Raji (cell line): Measurements from ENCODE around the gene AHRR.

Source experiments
- POLR2A ChIP-seq: IDR thresholded peaks from 2 replicates; pipeline ENCODE4 v1.6.1; 2011; ENCODE audit warnings: low read depth, low read length, control low read depth; ENCODE audit not compliant: insufficient read depth

AHRR gene

DNA sequence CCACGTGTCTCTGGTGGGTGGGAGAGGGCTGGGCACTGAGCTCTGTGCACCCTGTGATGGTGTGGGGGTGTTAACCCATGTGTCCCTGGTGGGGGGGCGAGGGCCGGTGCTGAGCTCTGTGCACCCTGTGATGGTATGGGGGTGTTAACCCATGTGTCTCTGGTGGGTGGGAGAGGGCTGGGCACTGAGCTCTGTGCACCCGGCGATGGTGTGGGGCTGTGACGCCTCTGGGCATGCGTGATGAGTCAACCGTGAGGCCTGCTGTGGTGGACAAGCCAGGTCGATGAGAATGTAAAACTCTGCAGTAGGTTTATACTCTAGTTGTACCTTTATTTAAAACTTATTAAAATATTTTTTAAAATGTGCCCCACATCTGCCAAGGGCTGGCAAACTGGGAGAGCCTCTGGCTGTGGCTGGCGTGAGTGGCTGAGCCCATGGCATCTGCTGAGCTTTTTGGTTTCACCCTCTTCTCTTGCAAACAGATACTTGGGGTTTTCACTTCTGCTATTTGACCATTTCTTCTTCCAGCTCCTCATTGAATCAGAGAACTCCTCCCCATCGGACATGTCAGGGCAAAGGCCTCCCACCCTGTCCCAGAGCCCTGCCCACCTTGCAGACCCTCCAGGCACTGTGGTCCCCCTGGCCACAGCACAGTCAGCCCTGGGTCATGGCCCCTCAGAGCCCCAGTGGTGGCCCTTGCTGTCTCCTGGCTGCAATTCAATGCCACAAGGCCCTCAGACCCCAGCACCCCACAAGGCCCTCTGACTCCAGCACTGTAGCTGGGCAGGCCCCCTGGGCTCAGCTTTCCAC lies 103.0 kb downstream of the AHRR start:
- no peak for TF ChIP-seq POLR2A

DNA sequence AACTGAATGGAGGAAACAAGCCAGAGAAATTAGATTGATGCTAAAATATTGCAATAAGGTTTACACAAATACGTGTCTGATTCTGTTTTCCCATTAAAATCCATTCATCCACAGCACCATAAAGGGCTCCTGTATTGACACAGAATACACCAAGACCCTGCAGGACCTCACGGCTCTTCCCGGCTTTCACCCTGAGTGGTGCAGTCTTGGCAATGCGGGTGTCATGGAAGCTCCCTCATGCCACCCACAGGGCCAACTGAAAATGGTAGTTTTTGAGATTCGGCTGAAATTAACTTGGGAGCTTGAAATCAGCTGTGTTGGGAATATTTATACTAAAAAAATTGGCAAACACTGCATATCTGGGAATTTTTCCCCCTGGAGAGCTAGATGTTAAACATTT lies 104.2 kb downstream of the AHRR start:
- no peak for TF ChIP-seq POLR2A

DNA sequence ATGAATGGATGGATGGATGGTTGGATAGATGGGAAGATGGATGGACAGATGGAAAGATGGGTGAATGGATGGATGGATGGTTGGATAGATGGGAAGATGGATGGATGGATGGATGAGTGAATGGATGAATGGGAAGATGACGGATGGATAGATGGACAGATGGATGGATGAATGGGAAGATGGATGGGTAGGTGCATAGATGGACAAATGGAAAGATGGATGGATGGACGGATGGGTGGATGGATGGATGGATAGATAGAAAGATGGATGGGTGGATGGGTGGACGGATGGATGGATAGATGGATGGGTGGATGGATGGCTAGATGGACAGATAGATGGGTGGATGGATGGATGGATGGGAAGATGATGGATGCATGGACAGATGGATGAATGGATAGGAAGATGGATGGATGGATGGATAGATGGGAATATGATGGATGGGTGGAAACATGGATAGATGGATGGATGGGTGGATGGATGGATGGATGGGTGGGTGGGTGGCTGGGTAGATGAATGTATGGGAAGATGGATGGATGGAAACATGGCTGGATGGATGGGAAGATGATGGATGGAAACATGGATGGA lies 105.0 kb downstream of the AHRR start:
- TF ChIP-seq POLR2A = no peak

DNA sequence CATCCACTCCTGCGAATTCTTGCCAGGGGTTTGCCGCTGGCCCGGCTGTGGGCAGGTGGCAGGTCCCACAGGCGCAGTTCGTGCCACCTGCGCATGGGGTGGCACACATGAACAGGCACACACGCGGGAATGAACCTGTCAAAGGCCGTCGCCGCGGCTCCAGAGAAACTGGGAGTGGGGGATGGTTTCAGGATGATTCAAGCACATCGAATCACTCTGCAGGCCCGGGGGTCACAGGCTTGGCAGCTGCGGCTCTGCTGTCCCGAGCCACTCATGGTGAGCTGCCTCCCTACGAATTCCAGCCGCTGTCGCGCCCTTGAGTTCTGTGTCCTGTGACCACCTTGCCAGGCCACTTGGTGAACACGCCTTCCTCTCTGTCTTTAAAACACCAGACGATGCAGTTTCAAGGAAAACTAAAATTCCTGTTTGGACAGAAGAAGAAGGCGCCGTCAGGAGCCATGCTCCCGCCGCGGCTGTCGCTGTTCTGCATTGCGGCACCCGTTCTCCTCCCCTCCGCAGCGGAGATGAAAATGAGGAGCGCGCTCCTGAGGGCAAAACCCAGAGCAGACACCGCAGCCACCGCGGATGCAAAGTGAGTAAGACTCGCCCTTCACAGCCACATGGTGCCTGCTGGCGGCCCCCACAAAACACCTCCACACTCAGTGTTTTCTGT lies 106.0 kb downstream of the AHRR start:
- TF ChIP-seq POLR2A = no peak

DNA sequence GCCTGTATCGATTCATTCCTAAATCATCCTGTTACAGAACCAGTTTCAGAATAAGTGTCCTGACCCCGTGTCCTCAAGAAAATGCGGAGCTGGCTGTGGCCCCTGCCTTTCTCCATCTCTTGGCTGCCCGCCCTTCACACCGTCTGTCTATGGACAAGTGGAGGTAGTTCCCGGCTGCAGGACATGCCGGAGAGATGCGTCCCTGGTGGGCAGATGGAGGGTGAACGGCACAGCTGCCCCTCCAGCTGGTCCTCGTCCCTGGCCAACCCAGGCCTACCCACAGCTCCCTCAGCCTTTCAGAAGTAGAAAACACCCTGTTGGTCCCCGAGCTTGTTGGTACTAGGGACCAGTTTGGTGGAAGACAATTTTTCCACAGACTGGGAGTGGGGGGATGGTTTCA lies 106.7 kb downstream of the AHRR start:
- TF ChIP-seq POLR2A = no peak

DNA sequence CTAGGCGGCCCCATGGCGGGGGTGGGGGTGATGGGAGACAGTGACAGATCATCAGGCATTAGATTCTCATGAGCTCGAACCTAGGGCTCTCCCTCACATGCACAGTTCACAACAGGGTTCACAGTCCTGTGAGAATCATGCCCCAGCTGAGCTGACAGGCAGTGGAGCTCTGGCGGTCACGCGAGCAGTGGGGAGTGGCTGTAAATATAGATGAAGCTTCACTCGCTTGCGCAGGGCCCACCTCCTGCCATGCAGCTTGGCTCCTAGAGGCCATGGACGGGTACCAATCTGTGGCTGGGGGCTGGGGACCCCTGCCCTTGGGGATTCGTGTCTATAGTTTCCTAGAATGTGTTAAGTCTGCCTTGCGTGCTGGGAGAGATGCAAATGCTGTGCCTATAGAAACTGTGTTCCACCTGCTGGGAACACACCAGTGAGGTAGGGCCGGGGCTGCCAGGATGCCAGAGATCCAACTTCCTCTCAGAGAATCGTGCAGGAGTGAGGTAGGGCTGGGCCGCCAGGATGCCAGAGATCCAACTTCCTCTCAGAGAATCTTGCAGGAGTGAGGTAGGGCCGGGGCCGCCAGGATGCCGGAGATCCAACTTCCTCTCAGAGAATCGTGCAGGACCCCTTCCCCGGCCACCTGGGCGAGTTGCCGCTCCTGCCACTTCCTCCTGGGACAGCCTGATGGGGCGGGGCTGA lies 107.4 kb downstream of the AHRR start:
- no peak for TF ChIP-seq POLR2A

DNA sequence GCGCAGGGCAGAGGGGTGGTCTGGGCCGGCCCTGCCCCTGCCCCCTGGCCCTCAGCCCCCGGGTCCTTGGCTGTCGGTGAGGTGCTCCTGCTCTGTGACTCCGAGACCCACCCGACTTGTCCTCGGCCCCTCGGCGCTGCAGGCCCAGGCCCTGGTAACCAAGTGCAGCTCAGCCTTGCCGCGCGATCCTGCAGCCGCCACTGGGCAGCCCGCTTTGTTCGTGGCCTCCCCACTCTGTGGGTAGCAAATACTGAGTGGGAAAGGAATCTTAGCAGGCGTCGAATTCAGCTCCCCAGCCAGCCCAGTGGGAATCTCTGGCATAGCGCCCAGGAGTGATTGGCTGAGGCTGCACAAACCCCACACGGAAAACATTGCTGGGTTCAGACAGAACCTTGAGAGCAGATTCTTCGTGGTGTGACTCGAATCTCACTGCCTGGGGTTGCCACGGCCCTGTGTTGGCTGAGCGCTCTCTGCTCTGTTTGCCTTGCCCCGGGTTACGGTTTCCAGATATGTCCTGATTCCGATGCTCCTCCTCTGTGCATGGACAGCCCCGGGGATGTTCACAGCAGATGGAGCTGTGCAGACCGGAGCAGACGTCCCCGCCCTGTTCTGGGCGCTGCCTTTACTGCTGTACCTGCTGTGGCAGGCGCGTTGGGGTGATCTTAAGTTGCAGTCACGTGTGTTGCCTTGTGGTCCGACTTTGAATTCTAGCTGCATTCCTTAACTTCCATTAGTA lies 108.1 kb downstream of the AHRR start:
- no peak for TF ChIP-seq POLR2A

DNA sequence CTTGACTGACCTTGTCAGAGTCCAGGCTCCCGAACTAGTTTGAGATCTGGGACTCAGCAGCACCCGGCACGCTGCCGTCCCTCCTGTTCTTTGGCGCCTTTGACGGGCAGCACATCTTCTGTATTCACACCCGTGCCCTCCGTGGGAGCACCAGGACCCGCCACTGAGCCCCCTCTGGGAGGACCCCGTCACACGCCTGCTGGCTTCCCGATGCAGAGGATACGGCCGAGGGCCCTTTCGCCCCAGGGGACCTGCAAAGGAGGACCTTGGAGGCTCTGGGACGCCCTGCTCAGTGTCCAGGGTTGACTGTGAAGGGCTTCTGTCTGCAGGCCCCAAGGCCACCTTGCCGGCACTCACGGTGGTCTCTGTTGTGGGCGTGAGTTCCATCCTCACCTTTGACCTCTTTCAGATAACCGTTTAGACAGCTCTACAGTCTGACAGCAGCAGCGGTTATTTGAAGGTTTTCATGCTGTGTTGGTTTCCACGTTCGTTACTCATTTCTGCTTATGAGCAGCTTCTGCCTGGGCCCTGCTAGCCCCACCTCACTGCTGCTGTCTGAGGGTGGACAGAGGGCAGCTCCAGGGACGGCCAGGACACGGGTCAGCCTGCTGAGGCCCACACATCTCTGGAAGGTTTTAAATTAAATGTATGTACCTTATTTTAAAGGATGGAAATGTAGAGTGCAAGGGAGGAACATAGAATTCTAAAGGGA lies 108.9 kb downstream of the AHRR start:
- no peak for TF ChIP-seq POLR2A

DNA sequence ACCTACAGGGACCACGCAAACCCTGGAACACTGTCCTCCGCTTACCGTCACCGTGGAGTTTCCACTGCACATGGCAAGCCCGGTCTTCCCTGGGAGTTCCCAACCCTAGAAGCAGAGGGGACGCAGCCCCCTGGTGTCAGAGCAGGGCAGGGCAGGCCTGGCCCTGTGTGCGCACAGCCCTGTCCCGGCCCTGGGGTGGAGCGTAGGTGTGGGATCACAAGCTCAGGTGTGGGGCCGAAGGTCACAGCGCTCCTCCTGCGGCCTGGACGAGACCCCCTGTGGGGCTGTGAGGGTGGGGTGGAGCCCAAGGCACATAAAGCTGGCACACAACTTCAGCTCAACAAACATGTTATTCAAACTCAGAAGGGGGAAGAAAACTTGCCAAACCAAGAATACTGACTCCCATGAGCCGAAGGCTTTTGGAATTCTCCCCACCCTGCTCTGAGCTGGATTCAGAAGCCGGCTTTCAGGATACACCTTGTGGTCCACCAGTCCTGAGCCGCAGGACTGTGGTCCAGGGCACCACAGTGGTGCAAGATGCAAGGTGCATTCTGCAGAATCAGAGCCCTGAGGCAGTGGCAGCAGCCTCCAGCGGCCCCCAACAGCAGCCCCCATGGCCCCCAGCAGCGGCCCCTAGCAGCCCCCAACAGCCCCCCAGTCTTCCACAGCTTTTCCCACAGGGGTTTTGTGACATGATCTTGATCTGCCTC lies 109.6 kb downstream of the AHRR start:
- no peak for TF ChIP-seq POLR2A

DNA sequence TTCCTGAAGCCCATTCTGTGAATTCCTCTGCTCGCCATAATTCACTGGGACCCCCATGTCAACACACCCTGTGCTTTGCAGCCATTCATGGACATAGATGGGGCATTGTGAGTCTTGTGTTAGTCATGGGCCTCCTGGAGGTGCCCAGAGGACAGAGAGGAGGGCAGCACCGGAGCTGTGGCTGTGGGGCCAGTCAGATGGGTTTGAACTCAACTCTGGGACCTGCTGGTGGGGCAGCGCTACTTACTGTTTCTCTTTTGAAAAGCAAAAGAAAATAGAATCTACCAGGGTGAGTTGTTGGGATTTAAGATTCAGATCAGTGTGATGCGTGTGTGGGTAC lies 110.2 kb downstream of the AHRR start:
- TF ChIP-seq POLR2A = no peak

DNA sequence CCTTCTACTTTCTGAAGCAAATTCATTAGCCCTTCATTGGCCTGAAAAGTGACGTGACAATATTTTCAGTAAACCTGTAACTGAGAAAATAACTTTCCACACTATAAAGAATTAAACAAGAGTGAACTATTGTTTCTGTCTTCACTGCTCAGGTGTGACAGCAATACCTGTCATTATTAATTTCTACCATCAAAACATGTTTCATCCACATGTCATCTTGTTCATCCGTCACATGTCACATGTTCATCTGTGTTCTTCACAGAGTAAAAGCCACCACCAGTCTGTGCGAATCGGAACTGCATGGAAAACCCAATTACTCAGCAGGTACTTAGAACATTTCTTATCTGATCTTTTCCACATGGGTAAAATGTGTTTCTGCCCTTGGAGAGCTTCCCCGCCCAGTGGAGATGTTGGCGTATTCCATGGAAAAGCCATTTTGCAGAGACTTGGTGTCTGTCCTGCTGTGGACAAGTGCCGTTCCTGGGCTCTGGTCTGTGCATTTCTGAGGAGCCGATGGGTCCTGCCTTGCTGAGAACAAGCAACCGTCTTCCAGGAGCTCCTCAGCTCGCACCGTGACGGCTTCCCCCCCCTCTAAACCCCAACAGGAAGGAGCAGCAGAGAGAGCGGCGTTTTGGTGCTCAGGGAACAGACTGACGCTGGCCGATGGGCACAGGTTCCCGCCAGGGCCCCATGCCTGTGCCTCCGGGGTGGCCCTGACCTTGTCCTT lies 110.8 kb downstream of the AHRR start:
- no peak for TF ChIP-seq POLR2A

DNA sequence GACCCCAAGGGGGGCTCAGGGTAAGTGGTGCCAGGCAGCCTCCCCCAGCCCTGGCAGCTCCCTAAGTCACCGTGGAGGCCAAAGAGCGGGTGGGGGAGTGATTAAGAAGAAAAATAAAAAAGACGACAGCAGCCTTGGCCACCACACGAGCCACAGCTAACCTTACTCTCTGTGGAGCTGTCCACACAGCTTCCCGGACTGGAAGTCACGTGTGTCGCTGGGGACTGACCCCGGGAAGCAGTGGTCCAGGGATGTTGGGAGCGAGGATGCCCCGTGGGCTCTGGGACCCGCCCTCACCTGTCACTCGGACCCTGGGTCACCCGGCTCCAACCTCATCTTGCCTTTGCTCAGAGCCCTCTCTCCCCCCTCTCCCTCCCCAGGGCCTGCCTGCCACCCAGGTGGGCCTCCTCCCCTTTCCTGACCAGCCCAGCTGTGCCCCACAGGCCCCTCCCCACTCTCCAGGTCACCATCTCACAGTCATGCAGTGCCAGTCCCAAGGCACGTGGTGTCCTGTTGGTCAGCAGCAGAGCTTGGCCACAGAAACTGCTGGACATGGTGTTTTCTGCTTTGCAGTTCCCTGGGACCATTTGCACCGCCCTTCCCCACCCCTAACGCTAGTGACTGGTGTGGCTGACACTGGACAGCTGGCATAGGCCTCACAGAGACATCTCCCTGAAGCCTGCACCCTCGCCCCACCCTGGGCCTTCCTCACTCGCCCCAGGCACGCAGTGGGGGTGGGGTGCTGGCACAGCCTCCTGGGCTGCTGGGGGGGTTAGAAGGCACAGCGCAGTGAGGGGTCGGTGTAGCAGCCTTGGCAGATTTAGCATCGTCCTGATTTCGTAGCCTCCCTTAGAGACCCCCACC lies 111.6 kb downstream of the AHRR start:
- TF ChIP-seq POLR2A = no peak
